ENCODE data around the gene ZNF555. TPM values are rescaled to one million over a fixed set of nuclear protein-coding genes. Genes with fewer than 3 reads are reported as not detected.

ZNF555 gene
- total RNA-seq, 1 donor from 2014 or later = 8.4 TPM

DNA sequence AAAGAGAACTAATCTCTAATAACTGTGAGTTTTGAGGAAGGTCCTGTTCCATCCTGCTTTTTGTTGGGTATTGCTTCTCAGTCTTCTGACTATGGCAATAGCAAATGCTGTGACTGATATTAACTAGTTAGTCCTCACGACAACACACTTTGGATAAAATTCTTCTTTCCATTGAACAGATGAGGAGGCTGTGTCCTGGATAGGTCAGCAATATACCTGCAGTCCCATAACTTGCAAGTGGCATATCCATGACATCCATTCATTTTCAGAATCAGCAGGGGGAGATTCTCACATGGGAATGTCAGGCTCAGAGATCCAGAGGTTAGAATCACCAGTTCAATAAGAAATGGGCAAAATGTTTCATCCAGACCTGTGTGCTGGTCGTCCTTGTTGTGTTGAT lies 14.3 kb upstream of the ZNF555 start:
- peaks cover 12% of the 10 kb centered on the region for H3K9me3 Mint-ChIP-seq (ENCODE audit: unreplicated experiment)
- TF ChIP-seq, protein P1, sequence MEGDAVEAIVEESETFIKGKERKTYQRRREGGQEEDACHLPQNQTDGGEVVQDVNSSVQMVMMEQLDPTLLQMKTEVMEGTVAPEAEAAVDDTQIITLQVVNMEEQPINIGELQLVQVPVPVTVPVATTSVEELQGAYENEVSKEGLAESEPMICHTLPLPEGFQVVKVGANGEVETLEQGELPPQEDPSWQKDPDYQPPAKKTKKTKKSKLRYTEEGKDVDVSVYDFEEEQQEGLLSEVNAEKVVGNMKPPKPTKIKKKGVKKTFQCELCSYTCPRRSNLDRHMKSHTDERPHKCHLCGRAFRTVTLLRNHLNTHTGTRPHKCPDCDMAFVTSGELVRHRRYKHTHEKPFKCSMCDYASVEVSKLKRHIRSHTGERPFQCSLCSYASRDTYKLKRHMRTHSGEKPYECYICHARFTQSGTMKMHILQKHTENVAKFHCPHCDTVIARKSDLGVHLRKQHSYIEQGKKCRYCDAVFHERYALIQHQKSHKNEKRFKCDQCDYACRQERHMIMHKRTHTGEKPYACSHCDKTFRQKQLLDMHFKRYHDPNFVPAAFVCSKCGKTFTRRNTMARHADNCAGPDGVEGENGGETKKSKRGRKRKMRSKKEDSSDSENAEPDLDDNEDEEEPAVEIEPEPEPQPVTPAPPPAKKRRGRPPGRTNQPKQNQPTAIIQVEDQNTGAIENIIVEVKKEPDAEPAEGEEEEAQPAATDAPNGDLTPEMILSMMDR (IDR thresholded peaks at IDR 0.05; ENCODE audit: partially characterized antibody, unreplicated experiment) = no peak
- H3K36me3 Mint-ChIP-seq (ENCODE audit: unreplicated experiment) = peaks cover 31% of the 10 kb centered on the region
- H3K4me3 Mint-ChIP-seq (ENCODE audit: unreplicated experiment) = no peak overlapping the region
- no peak for DNase-seq
- H3K27ac Mint-ChIP-seq (ENCODE audit: unreplicated experiment) = no peak overlapping the region
- H3K27me3 Mint-ChIP-seq (ENCODE audit: unreplicated experiment) = no peaks in the 10 kb centered on the region
- no peaks in the 10 kb centered on the region for H3K4me1 Mint-ChIP-seq (ENCODE audit: low read depth, unreplicated experiment)

DNA sequence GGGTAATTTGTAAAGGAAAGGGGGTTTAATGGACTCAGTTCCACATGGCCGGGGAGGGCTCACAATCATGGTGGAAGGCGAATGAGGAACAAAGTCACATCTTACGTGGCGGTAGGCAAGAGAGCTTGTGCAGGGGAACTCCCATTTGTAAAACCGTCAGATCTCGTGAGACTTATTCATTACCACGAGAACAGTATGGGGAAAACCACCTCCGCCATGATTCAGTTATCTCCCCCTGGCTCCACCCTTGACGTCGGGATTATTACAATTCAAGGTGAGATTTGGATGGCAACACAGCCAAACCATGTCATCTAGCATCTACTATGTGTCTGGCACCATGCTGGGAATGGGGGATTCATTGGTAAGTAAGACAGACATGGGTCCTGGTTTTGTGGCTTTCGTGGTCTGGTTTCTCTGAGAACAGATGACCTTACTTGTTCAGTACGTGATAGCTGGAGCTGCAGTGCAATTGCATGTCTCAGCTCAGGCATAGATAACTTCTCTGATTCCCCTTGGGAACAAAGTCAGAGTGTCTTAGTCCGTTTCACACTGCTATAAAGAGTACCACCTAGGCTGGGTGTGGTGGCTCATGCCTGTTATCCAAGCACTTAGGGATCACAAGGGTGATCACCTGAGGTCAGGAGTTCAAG lies 13.3 kb upstream of the ZNF555 start:
- TF ChIP-seq, protein P1 (IDR thresholded peaks at IDR 0.05; ENCODE audit: partially characterized antibody, unreplicated experiment) = no peak
- Mint-ChIP-seq H3K9me3 (ENCODE audit: unreplicated experiment) (peaks cover 15% of the 10 kb centered on the region), H3K27ac (ENCODE audit: unreplicated experiment) (no peak overlapping the region), H3K4me1 (ENCODE audit: low read depth, unreplicated experiment) (no peaks in the 10 kb centered on the region), H3K27me3 (ENCODE audit: unreplicated experiment) (no peaks in the 10 kb centered on the region), H3K4me3 (ENCODE audit: unreplicated experiment) (no peak overlapping the region), H3K36me3 (ENCODE audit: unreplicated experiment) (peaks cover 39% of the 10 kb centered on the region)
- no peak for DNase-seq

DNA sequence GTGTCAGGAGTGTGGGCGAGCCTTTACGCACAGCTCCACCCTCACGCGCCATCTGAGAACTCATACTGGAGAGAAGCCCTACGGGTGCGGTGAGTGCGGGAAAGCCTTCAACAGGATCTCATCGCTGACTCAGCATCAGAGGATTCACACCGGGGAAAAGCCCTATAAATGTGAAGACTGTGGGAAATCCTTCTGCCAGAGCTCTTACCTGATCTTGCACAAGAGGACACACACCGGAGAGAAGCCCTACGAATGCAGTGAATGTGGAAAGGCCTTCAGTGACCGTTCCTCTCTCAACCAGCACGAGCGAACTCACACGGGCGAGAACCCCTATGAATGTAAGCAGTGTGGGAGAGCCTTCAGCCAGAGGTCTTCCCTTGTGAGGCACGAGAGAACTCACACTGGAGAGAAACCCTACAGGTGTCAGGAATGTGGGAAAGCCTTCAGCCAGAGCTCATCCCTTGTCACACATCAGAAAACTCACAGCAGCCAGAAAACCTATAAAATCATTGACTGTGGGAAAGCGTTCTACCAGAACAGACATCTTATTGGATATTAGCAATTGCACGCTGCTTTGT lies 6.9 kb upstream of the ZNF555 start:
- Mint-ChIP-seq H3K4me1 (ENCODE audit: low read depth, unreplicated experiment) (no peaks in the 10 kb centered on the region), H3K27ac (ENCODE audit: unreplicated experiment) (no peak overlapping the region), H3K36me3 (ENCODE audit: unreplicated experiment) (peaks cover 49% of the 10 kb centered on the region), H3K9me3 (ENCODE audit: unreplicated experiment) (peaks cover 35% of the 10 kb centered on the region), H3K27me3 (ENCODE audit: unreplicated experiment) (no peaks in the 10 kb centered on the region), H3K4me3 (ENCODE audit: unreplicated experiment) (no peak overlapping the region)
- DNase-seq = no peak
- TF ChIP-seq, protein P1 (IDR thresholded peaks at IDR 0.05; ENCODE audit: partially characterized antibody, unreplicated experiment) = no peak

DNA sequence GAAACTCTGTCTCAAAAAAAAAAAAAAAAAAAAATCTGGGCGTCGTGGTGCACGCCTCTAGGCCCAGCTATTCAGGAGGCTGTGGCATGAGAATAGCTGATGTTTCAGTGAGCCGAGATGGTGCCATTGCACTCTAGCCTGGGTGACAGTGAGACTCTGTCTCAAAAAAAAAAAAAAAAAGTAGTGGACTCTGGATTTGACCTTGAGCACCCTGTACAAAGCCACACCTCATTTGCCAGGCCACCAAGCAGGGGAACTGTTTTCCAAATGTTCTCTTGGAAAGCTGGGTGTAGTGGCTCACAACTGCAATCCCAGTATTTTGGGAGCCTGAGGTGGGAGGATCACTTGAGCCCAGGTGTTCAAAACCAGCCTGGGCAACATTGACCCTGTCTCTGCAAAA lies 3.8 kb upstream of the ZNF555 start:
- Mint-ChIP-seq H3K9me3 (ENCODE audit: unreplicated experiment) (peaks cover 36% of the 10 kb centered on the region), H3K36me3 (ENCODE audit: unreplicated experiment) (peaks cover 42% of the 10 kb centered on the region), H3K27ac (ENCODE audit: unreplicated experiment) (no peak overlapping the region), H3K4me1 (ENCODE audit: low read depth, unreplicated experiment) (no peaks in the 10 kb centered on the region), H3K4me3 (ENCODE audit: unreplicated experiment) (no peak overlapping the region), H3K27me3 (ENCODE audit: unreplicated experiment) (peaks cover 3% of the 10 kb centered on the region)
- DNase-seq = no peak
- TF ChIP-seq, protein P1 (IDR thresholded peaks at IDR 0.05; ENCODE audit: partially characterized antibody, unreplicated experiment) = no peak

DNA sequence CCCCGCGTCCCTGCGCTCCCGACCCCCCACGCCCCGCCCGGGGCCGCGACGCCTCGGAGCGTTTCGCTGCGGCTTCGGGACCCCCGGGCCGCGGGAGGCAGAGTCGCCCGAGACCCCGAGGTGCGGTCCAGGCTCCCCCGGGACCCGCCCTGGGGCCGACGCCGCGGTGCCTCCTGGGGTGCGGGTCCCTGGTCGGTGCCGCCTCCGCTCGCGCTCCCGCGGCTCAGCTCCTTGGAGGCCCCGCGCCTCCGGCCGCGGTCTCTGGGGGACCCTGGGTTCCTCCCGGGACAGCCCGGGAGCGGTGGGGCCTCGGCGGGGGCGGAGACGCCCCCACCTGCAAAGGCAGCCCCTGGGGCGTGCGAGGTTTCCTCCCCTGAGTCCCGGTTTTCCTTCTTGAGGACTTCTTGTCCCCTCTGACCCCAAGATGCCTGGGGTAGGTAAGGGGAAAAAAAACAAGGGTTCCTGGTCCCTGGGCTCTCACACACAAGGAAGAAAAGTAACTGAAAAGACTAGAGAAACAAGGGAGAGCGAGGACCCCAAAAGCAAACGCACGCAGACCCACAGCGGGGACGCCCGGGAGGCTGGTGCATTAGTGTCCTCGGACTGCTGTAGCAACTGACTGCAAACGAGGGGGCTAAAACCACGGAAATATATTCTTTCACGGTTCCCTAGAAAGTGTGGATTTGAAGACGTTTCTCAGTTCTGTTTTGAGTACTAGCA lies 740 bp downstream of the ZNF555 start:
- H3K4me1 Mint-ChIP-seq (ENCODE audit: low read depth, unreplicated experiment) = no peaks in the 10 kb centered on the region
- H3K36me3 Mint-ChIP-seq (ENCODE audit: unreplicated experiment) = peaks cover 11% of the 10 kb centered on the region
- H3K27ac Mint-ChIP-seq (ENCODE audit: unreplicated experiment) = no peak overlapping the region
- DNase-seq = peak; percentile 27
- peak overlapping the region; percentile 83 for H3K4me3 Mint-ChIP-seq (ENCODE audit: unreplicated experiment)
- H3K27me3 Mint-ChIP-seq (ENCODE audit: unreplicated experiment) = peaks cover 3% of the 10 kb centered on the region
- peaks cover 6% of the 10 kb centered on the region for H3K9me3 Mint-ChIP-seq (ENCODE audit: unreplicated experiment)
- TF ChIP-seq, protein P1 (IDR thresholded peaks at IDR 0.05; ENCODE audit: partially characterized antibody, unreplicated experiment) = no peak
